ENCODE results near the gene GRXCR2. TPM values are rescaled to one million over a fixed set of nuclear protein-coding genes. Genes with fewer than 3 reads are reported as not detected.
A peak's percentile ranks its signal among the peaks of the same experiment; 100 is the strongest.

GRXCR2 gene
- total and polyA plus RNA-seq, 4 experiments from 2014 or later: not detected

- no peaks in the 10 kb centered on the region for H3K4me1 Mint-ChIP-seq
- POLR2A ChIA-PET (ENCODE audit: partially characterized antibody): no interaction called here
Measured at GRCh38 chr5:145915970-145916638, 43.3 kb upstream of the GRXCR2 start.

GRCh38 chr5:145913701-145914100 is 40.9 kb upstream of the GRXCR2 start:
- ChIA-PET CTCF (ENCODE audit: partially characterized antibody) (no interaction called here), POLR2A (ENCODE audit: partially characterized antibody) (no interaction called here)
- peaks cover 2% of the 10 kb centered on the region in 2 donors for H3K27me3 Mint-ChIP-seq
- H3K4me1 ChIP-seq (ENCODE audit: insufficient read depth, low read length): no peaks in the 10 kb centered on the region
- no peaks in the 10 kb centered on the region for H3K36me3 Mint-ChIP-seq
- H3K9me3 Mint-ChIP-seq: no peaks in the 10 kb centered on the region
- no peak overlapping the region for H3K27ac Mint-ChIP-seq
- H3K27ac ChIP-seq (ENCODE audit: low read depth, low read length): no peak overlapping the region
- no peak overlapping the region for H3K4me3 Mint-ChIP-seq
- H3K27me3 ChIP-seq (ENCODE audit: insufficient read depth, low read length): no peaks in the 10 kb centered on the region
- DNase-seq: no peak
- H3K4me1 Mint-ChIP-seq: no peaks in the 10 kb centered on the region
- no peak overlapping the region for H3K4me3 ChIP-seq (ENCODE audit: low read length in 2 of 2)
- no peaks in the 10 kb centered on the region for H3K36me3 ChIP-seq (ENCODE audit: insufficient read depth, low read length)
- no peaks in the 10 kb centered on the region for H3K9me3 ChIP-seq (ENCODE audit: control insufficient read depth in 1 of 2, low read length in 2 of 2)
- intact Hi-C loops (cut with micrococcal nuclease): no loop called here

More at GRCh38 chr5:145915970-145916638, 43.3 kb upstream of the GRXCR2 start:
- Mint-ChIP-seq H3K27ac (no peak overlapping the region), H3K9me3 (no peaks in the 10 kb centered on the region), H3K27me3 (peaks cover 0 to 2% of the 10 kb centered on the region in 2 donors), H3K36me3 (no peaks in the 10 kb centered on the region), H3K4me3 (no peak overlapping the region)
- no peaks in the 10 kb centered on the region for H3K27me3 ChIP-seq (ENCODE audit: insufficient read depth, low read length)
- CTCF ChIA-PET (ENCODE audit: partially characterized antibody): no interaction called here
- no peak overlapping the region for H3K4me3 ChIP-seq (ENCODE audit: low read length in 2 of 2)
- intact Hi-C loops (cut with micrococcal nuclease): no loop called here
- H3K27ac ChIP-seq (ENCODE audit: low read depth, low read length): no peak overlapping the region
- no peaks in the 10 kb centered on the region for H3K9me3 ChIP-seq (ENCODE audit: control insufficient read depth in 1 of 2, low read length in 2 of 2)
- H3K4me1 ChIP-seq (ENCODE audit: insufficient read depth, low read length): no peaks in the 10 kb centered on the region
- no peak for DNase-seq
- no peaks in the 10 kb centered on the region for H3K36me3 ChIP-seq (ENCODE audit: insufficient read depth, low read length)

DNA sequence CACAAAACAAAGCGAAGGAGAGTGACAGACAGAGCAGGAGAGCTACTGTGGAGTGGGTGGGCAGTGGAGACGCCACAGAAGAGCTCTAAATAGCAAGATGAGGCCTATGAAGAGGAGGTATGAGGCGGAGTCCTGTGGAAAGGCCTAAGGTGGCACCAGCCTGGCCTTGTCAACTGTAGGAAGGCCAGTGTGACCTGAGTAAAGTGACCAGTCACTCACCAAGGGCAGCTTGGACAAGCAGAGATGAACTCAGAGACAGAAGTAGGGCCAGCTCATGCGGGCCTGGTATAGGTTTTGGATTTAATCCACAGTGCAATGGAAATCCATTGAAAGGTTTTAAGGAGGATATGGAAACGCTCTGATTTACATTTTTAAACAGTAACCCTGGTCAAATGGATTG is 39.8 kb upstream of the GRXCR2 start:
- ChIA-PET CTCF (ENCODE audit: partially characterized antibody) (no interaction called here), POLR2A (ENCODE audit: partially characterized antibody) (no interaction called here)
- H3K4me3 Mint-ChIP-seq: peak overlapping the region in 1 of 8 donors; percentile 11
- H3K27ac ChIP-seq (ENCODE audit: low read depth, low read length): no peak overlapping the region
- H3K27me3 Mint-ChIP-seq: peaks cover 2% of the 10 kb centered on the region in 2 donors
- H3K36me3 Mint-ChIP-seq: no peaks in the 10 kb centered on the region
- no peaks in the 10 kb centered on the region for H3K4me1 ChIP-seq (ENCODE audit: insufficient read depth, low read length)
- H3K27me3 ChIP-seq (ENCODE audit: insufficient read depth, low read length): no peaks in the 10 kb centered on the region
- no peaks in the 10 kb centered on the region for H3K9me3 ChIP-seq (ENCODE audit: control insufficient read depth in 1 of 2, low read length in 2 of 2)
- H3K4me1 Mint-ChIP-seq: no peaks in the 10 kb centered on the region
- no peak for DNase-seq
- no peaks in the 10 kb centered on the region for H3K9me3 Mint-ChIP-seq
- H3K27ac Mint-ChIP-seq: no peak overlapping the region
- no peaks in the 10 kb centered on the region for H3K36me3 ChIP-seq (ENCODE audit: insufficient read depth, low read length)
- intact Hi-C loops (cut with micrococcal nuclease): no loop called here
- no peak overlapping the region for H3K4me3 ChIP-seq (ENCODE audit: low read length in 2 of 2)

GRCh38 chr5:145912019-145912418 is 39.2 kb upstream of the GRXCR2 start:
- H3K4me1 ChIP-seq (ENCODE audit: insufficient read depth, low read length): no peaks in the 10 kb centered on the region
- no peak overlapping the region for H3K27ac ChIP-seq (ENCODE audit: low read depth, low read length)
- no peaks in the 10 kb centered on the region for H3K4me1 Mint-ChIP-seq
- H3K4me3 ChIP-seq (ENCODE audit: low read length in 2 of 2): no peak overlapping the region
- no peaks in the 10 kb centered on the region for H3K36me3 ChIP-seq (ENCODE audit: insufficient read depth, low read length)
- no peaks in the 10 kb centered on the region for H3K9me3 ChIP-seq (ENCODE audit: control insufficient read depth in 1 of 2, low read length in 2 of 2)
- no peak overlapping the region for H3K4me3 Mint-ChIP-seq
- peaks cover 2% of the 10 kb centered on the region in 2 donors for H3K27me3 Mint-ChIP-seq
- no peak for DNase-seq
- no peaks in the 10 kb centered on the region for H3K9me3 Mint-ChIP-seq
- intact Hi-C loops (cut with micrococcal nuclease): no loop called here
- H3K27me3 ChIP-seq (ENCODE audit: insufficient read depth, low read length): no peaks in the 10 kb centered on the region
- no peak overlapping the region for H3K27ac Mint-ChIP-seq
- no peaks in the 10 kb centered on the region for H3K36me3 Mint-ChIP-seq
- ChIA-PET POLR2A (ENCODE audit: partially characterized antibody) (no interaction called here), CTCF (ENCODE audit: partially characterized antibody) (no interaction called here)

DNA sequence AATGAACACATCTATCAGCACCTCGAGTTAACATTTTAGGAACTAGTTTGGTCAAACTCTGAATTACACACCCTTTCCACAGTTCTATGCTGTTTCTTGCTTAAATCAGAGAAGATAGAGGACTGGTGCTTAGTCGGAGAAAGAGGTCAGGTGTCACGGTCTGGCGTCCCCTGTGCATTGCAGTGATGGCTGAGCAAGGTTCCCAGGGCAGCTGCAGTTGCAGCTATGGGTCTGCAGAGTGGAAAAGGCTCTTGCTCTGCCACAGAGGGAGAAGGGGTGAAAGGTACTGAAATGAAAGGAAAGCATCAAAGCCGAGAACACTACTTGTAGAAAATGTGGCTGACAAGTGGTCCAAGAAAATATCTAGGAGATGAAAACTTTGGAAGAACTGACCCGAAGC is 38.4 kb upstream of the GRXCR2 start:
- H3K4me3 Mint-ChIP-seq: no peak overlapping the region

GRCh38 chr5:145908206-145908960 is 35.6 kb upstream of the GRXCR2 start:
- POLR2A ChIA-PET (ENCODE audit: partially characterized antibody): no interaction called here
- no peaks in the 10 kb centered on the region for H3K9me3 Mint-ChIP-seq
- Histone ChIP-seq H3K4me3 (ENCODE audit: low read length in 2 of 2) (no peak overlapping the region), H3K36me3 (ENCODE audit: insufficient read depth, low read length) (no peaks in the 10 kb centered on the region), H3K9me3 (ENCODE audit: control insufficient read depth in 1 of 2, low read length in 2 of 2) (no peaks in the 10 kb centered on the region), H3K27me3 (ENCODE audit: insufficient read depth, low read length) (no peaks in the 10 kb centered on the region), H3K4me1 (ENCODE audit: insufficient read depth, low read length) (no peaks in the 10 kb centered on the region), H3K27ac (ENCODE audit: low read depth, low read length) (no peak overlapping the region)
- H3K4me3 Mint-ChIP-seq: no peak overlapping the region
- H3K27me3 Mint-ChIP-seq: peaks cover 2 to 4% of the 10 kb centered on the region in 2 donors
- no peaks in the 10 kb centered on the region for H3K4me1 Mint-ChIP-seq
- intact Hi-C loops (cut with micrococcal nuclease): no loop called here
- H3K36me3 Mint-ChIP-seq: no peaks in the 10 kb centered on the region
- DNase-seq: no peak
- no peak overlapping the region for H3K27ac Mint-ChIP-seq
- CTCF ChIA-PET (ENCODE audit: partially characterized antibody): no interaction called here

More for the DNA sequence above, 38.4 kb upstream of the GRXCR2 start:
- no peaks in the 10 kb centered on the region for H3K4me1 ChIP-seq (ENCODE audit: insufficient read depth, low read length)
- no peak overlapping the region for H3K4me3 ChIP-seq (ENCODE audit: low read length in 2 of 2)
- H3K36me3 ChIP-seq (ENCODE audit: insufficient read depth, low read length): no peaks in the 10 kb centered on the region
- no peaks in the 10 kb centered on the region for H3K9me3 ChIP-seq (ENCODE audit: control insufficient read depth in 1 of 2, low read length in 2 of 2)
- H3K27ac Mint-ChIP-seq: no peak overlapping the region
- intact Hi-C loops (cut with micrococcal nuclease): no loop called here
- no peaks in the 10 kb centered on the region for H3K9me3 Mint-ChIP-seq
- DNase-seq: no peak
- H3K36me3 Mint-ChIP-seq: no peaks in the 10 kb centered on the region
- H3K27ac ChIP-seq (ENCODE audit: low read depth, low read length): no peak overlapping the region
- ChIA-PET POLR2A (ENCODE audit: partially characterized antibody) (no interaction called here), CTCF (ENCODE audit: partially characterized antibody) (no interaction called here)
- peaks cover 2 to 6% of the 10 kb centered on the region in 2 donors for H3K27me3 Mint-ChIP-seq
- H3K27me3 ChIP-seq (ENCODE audit: insufficient read depth, low read length): no peaks in the 10 kb centered on the region
- no peaks in the 10 kb centered on the region for H3K4me1 Mint-ChIP-seq

DNA sequence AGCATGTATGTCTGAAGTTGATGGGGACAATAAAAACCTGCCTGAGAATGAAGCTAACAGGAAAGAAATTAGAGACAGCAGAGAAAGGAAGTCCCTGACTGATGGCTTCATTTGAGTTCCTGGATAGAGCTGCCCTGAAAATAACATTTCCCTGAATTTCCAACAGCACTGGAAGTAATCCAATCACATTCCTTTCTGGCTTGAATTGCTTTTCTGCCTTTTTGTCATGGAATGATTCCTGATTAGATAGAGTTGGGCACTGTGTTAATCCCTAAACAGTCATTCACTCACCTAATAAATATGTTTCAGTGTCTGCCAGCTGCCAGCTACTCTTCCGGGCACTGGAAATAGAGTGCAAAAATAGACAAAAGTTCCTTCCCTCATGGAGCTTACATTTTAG is 33.6 kb upstream of the GRXCR2 start:
- intact Hi-C loops (cut with micrococcal nuclease): no loop called here
- Mint-ChIP-seq H3K9me3 (no peaks in the 10 kb centered on the region), H3K27ac (no peak overlapping the region), H3K36me3 (no peaks in the 10 kb centered on the region), H3K4me1 (no peaks in the 10 kb centered on the region), H3K4me3 (no peak overlapping the region), H3K27me3 (peaks cover 2 to 4% of the 10 kb centered on the region in 2 donors)
- CTCF ChIA-PET (ENCODE audit: partially characterized antibody): no interaction called here
- DNase-seq: no peak
- H3K27me3 ChIP-seq (ENCODE audit: insufficient read depth, low read length): no peaks in the 10 kb centered on the region
- H3K27ac ChIP-seq (ENCODE audit: low read depth, low read length): no peak overlapping the region
- POLR2A ChIA-PET (ENCODE audit: partially characterized antibody): no interaction called here
- H3K4me3 ChIP-seq (ENCODE audit: low read length in 2 of 2): no peak overlapping the region
- H3K9me3 ChIP-seq (ENCODE audit: control insufficient read depth in 1 of 2, low read length in 2 of 2): no peaks in the 10 kb centered on the region
- no peaks in the 10 kb centered on the region for H3K4me1 ChIP-seq (ENCODE audit: insufficient read depth, low read length)
- H3K36me3 ChIP-seq (ENCODE audit: insufficient read depth, low read length): no peaks in the 10 kb centered on the region

Data from CD4-positive, alpha-beta memory T cell (primary cell).